GM10266 (cell line): ENCODE measurements around the gene C3orf62.
"Not testable (repeated sequence)": the region's sequence is repeated elsewhere in the genome, so short reads cannot be mapped to it uniquely, and the experiment has no call there.

Experiments used
- DNase-seq: peaks from one replicate; pipeline ENCODE4 v3.0.0; 2012; ENCODE audit errors: extremely low spot score
- TF ChIP-seq, protein P1 (sequence below): IDR thresholded peaks from 2 replicates; pipeline ENCODE4 v1.5.1; 2012; ENCODE audit warnings: mild to moderate bottlenecking, low read depth; ENCODE audit not compliant: control insufficient read depth, insufficient read depth; ENCODE audit errors: missing control alignments

Gene C3orf62

DNA sequence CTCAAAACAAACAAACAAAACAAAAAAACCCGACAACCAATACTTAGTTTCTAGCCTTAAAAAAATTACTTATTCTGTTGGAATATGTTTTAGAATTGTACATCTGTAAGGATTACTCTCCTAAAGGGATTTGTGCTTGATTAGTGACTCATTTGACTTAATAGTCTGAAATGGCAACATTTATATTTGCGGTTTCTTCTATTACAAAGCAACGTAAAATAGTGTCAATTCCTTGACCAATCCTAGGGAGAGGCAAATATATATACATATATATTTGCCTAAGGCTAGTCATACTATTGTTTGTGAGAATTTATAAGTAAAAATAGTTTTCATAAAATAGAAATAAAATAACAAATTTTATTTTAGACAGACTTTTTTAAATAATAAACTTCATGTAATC is 39.7 kb downstream of the C3orf62 start:
- no peak for DNase-seq
- TF ChIP-seq, protein P1, sequence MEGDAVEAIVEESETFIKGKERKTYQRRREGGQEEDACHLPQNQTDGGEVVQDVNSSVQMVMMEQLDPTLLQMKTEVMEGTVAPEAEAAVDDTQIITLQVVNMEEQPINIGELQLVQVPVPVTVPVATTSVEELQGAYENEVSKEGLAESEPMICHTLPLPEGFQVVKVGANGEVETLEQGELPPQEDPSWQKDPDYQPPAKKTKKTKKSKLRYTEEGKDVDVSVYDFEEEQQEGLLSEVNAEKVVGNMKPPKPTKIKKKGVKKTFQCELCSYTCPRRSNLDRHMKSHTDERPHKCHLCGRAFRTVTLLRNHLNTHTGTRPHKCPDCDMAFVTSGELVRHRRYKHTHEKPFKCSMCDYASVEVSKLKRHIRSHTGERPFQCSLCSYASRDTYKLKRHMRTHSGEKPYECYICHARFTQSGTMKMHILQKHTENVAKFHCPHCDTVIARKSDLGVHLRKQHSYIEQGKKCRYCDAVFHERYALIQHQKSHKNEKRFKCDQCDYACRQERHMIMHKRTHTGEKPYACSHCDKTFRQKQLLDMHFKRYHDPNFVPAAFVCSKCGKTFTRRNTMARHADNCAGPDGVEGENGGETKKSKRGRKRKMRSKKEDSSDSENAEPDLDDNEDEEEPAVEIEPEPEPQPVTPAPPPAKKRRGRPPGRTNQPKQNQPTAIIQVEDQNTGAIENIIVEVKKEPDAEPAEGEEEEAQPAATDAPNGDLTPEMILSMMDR: no peak

DNA sequence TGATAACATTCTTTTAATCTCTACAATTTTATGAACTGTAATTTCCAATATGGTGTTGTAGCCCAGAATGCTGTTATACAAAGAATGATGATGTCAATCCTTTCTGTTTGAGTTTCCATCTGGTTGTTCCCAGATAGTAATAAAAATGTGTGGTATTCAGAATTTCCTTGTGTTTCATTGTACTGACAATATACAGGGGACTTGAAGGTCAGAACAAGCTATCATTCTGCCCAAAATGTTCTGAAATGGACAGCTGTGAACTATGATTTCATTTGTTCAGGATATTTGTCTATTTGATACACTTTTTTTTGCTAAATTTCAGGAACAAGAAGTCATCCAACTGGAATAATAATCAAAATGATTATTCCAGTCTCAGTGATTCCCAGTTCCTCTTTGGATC is 40.8 kb downstream of the C3orf62 start:
- DNase-seq: no peak
- TF ChIP-seq, protein P1: no peak

DNA sequence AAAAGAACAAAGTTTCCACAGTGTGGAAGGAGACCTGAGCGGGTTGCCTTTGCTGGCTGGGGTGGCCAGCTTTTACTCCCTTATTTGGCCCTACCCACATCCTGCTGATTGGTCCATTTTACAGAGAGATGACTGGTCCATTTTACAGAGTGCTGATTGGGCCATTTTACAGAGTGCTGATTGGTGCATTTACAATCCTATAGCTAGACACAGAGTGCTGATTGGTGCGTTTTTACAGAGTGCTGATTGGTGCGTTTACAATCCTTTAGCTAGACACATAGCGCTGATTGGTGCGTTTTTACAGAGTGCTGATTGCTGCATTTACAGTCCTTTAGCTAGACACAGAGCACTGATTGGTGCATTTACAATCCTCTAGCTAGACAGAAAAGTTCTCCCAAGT is 48.2 kb downstream of the C3orf62 start:
- not testable (repeated sequence) for DNase-seq

DNA sequence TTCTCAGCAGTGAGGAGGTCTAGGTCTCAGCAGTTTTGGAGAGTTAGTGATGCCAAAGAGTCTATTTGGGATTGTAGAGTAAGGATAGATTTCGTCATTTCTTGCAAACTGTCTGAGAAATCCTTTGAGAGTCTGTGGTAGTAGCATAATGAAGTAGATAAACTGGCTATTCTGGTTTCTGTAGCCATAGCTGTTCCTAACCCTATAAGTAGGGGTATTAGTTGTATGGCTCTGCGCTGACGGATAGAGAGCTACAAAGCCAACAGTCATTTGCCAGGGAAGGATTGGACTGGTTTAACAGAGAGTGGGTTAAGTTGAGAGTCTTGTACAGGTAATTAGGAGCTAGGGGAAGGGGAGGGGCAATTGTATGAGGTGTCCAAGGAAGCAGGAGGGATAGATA is 55.0 kb downstream of the C3orf62 start:
- no peak for DNase-seq
- TF ChIP-seq, protein P1: no peak

DNA sequence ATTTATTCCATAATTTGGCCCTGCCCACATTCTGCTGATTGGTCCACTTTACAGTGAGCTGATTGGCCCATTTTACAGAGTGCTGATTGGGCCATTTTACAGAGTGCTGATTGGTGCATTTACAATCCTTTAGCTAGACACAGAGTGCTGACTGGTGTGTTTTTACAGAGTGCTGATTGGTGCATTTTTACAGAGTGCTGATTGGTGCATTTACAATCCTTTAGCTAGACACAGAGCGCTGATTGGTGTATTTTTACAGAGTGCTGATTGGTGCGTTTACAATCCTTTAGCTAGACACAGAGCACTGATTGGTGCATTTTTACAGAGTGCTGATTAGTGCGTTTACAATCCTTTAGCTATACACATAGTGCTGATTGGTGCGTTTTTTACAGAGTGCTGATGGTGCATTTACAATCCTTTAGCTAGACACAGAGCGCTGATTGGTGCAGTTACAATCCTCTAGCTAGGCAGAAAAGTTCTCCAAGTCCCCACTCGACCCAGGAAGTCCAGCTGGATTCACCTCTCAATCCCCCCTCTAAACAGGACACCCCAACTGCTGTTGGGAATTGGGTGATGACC is 56.0 kb downstream of the C3orf62 start:
- DNase-seq: not testable (repeated sequence)

DNA sequence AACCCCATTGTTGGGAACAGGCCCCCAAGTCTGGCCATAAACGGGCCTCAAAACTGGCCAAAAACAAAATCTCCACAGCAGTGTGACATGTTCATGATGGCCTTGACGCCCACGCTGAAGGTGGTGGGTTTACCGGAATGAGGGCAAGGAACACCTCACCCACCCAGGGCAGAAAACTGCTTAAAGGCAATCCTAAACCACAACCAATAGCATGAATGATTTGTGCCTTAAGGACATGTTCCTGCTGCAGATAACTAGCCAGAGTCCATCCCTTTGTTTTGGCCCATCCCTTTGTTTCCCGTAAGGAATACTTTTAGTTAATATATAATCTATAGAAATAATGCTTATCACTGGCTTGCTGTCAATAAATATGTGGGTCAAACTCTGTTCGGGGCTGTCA is 57.9 kb downstream of the C3orf62 start:
- TF ChIP-seq, protein P1: no peak
- DNase-seq: no peak
